ENCODE measurements around the gene PTPRC. TPM values are rescaled to one million over a fixed set of nuclear protein-coding genes. Genes with fewer than 3 reads are reported as not detected.

PTPRC gene
- total RNA-seq, 3 donors from 2014 or later (not counting 1 experiment from before 2014, with no cell fraction given) = 1,142 to 1,334 (median 1,200) TPM

GRCh38 chr1:198638441-198638840, 399 bp upstream of the PTPRC start:
- ATAC-seq = peak in 1 of 3 donors; percentile 2
- peaks cover 19% of the 10 kb centered on the region for H3K4me1 ChIP-seq (ENCODE audit: control insufficient read depth, insufficient read depth, low read length)

GRCh38 chr1:198639671-198640143, 867 bp downstream of the PTPRC start:
- Histone ChIP-seq H3K4me3 (ENCODE audit: low read length) (peak overlapping the region; percentile 99), H3K36me3 (ENCODE audit: control insufficient read depth, insufficient read depth, low read length) (peaks cover 34% of the 10 kb centered on the region), H3K9me3 (ENCODE audit: control insufficient read depth, insufficient read depth, low read length) (no peaks in the 10 kb centered on the region), H3K27me3 (ENCODE audit: control insufficient read depth, insufficient read depth, low read length) (no peaks in the 10 kb centered on the region), H3K27ac (ENCODE audit: low read length) (peak overlapping the region; percentile 80), H3K4me1 (ENCODE audit: control insufficient read depth, insufficient read depth, low read length) (peaks cover 17% of the 10 kb centered on the region)
- Mint-ChIP-seq H3K27me3 (ENCODE audit: low read depth in 2 of 2) (no peaks in the 10 kb centered on the region), H3K27ac (peak overlapping the region; percentile 90 to 94), H3K4me3 (peak overlapping the region; percentile 99), H3K36me3 (peaks cover 29% of the 10 kb centered on the region), H3K9me3 (no peaks in the 10 kb centered on the region), H3K4me1 (peaks cover 55% of the 10 kb centered on the region in 2 donors)
- WGBS (ENCODE audit: insufficient coverage) = no CpG with 5 or more reads among the region's 1 CpG
- intact Hi-C loops (cut with micrococcal nuclease) = loop anchor here (1.0 to 5.0 kb wide), 4 partner anchors 18 to 117 kb away; no protein-coding TSS in a partner anchor
- TF ChIP-seq CTCF (IDR thresholded peaks at IDR 0.05) = no peak
- DNase-seq = no peak
- no peak for ATAC-seq

More at GRCh38 chr1:198638441-198638840, 399 bp upstream of the PTPRC start:
- Histone ChIP-seq H3K27me3 (ENCODE audit: control insufficient read depth, insufficient read depth, low read length) (no peaks in the 10 kb centered on the region), H3K36me3 (ENCODE audit: control insufficient read depth, insufficient read depth, low read length) (peaks cover 22% of the 10 kb centered on the region), H3K9me3 (ENCODE audit: control insufficient read depth, insufficient read depth, low read length) (no peaks in the 10 kb centered on the region), H3K4me3 (ENCODE audit: low read length) (peak overlapping the region; percentile 99), H3K27ac (ENCODE audit: low read length) (peak overlapping the region; percentile 80)
- DNase-seq = peak in 1 of 2 donors; percentile 42
- peaks cover 0 to 4% of the 10 kb centered on the region in 2 donors for H3K9me3 Mint-ChIP-seq
- no peak for TF ChIP-seq CTCF (IDR thresholded peaks at IDR 0.05)
- intact Hi-C loops (cut with micrococcal nuclease) = loop anchor here (2.0 to 5.0 kb wide), 2 partner anchors 42 to 116 kb away; no protein-coding TSS in a partner anchor
- peaks cover 61 to 62% of the 10 kb centered on the region in 2 donors for H3K4me1 Mint-ChIP-seq
- H3K27me3 Mint-ChIP-seq (ENCODE audit: low read depth in 2 of 2) = no peaks in the 10 kb centered on the region
- H3K4me3 Mint-ChIP-seq = peak overlapping the region; percentile 99
- H3K36me3 Mint-ChIP-seq = peaks cover 23% of the 10 kb centered on the region
- no CpG with 5 or more reads among the region's 1 CpG for WGBS (ENCODE audit: insufficient coverage)
- H3K27ac Mint-ChIP-seq = peak overlapping the region; percentile 90 to 94

- Mint-ChIP-seq H3K27me3 (ENCODE audit: low read depth in 2 of 2) (no peaks in the 10 kb centered on the region), H3K4me1 (peaks cover 52 to 53% of the 10 kb centered on the region in 2 donors), H3K9me3 (no peaks in the 10 kb centered on the region), H3K4me3 (peak overlapping the region; percentile 99), H3K27ac (peak overlapping the region; percentile 90 to 94), H3K36me3 (peaks cover 29% of the 10 kb centered on the region)
- H3K9me3 ChIP-seq (ENCODE audit: control insufficient read depth, insufficient read depth, low read length) = no peaks in the 10 kb centered on the region
- H3K27ac ChIP-seq (ENCODE audit: low read length) = peak overlapping the region; percentile 80
- no peaks in the 10 kb centered on the region for H3K27me3 ChIP-seq (ENCODE audit: control insufficient read depth, insufficient read depth, low read length)
- peaks cover 12% of the 10 kb centered on the region for H3K4me1 ChIP-seq (ENCODE audit: control insufficient read depth, insufficient read depth, low read length)
- no peak for DNase-seq
- ATAC-seq = no peak
- intact Hi-C loops (cut with micrococcal nuclease) = loop anchor here (5.0 kb wide), 1 partner anchor 83 kb away; no protein-coding TSS in a partner anchor
- peak overlapping the region; percentile 99 for H3K4me3 ChIP-seq (ENCODE audit: low read length)
- WGBS (ENCODE audit: insufficient coverage) = no CpG with 5 or more reads among the region's 2 CpGs
- no peak for TF ChIP-seq CTCF (IDR thresholded peaks at IDR 0.05)
- H3K36me3 ChIP-seq (ENCODE audit: control insufficient read depth, insufficient read depth, low read length) = peaks cover 39% of the 10 kb centered on the region
Observed at GRCh38 chr1:198640174-198640573, 1.3 kb downstream of the PTPRC start.

Data from natural killer cell (primary cell).